Activated naive CD4-positive, alpha-beta T cell treated with anti-CD3 and anti-CD28 coated beads, Interleukin-2, amount 10 ng/mL, durations not matched to agents 7 days and 5 days (primary cell): ENCODE results near the gene DHRS7.

Source experiments
- CTCF ChIA-PET: fragments of 350-600 bp; sonication (Branson Sonifier 250); formaldehyde crosslinking; loops from one replicate; lab custom pipeline; 2021; ENCODE audit warnings: antibody characterized with exemption; lab: Charles Lee
- DNase-seq: peaks from one replicate; pipeline ENCODE4 v3.0.0-alpha.2; 2020
- H3K27ac Mint-ChIP-seq: one replicate; pipeline ENCODE4 v1.8.0; 2021; ENCODE audit warnings: mild to moderate bottlenecking, moderate library complexity, mixed read lengths
- H3K27me3 Mint-ChIP-seq: one replicate; pipeline ENCODE4 v1.8.0; 2021; ENCODE audit warnings: mild to moderate bottlenecking, mixed read lengths
- H3K36me3 Mint-ChIP-seq: one replicate; pipeline ENCODE4 v1.8.0; 2021; ENCODE audit warnings: mixed read lengths
- H3K4me1 Mint-ChIP-seq: one replicate; pipeline ENCODE4 v1.8.0; 2021; ENCODE audit warnings: mixed read lengths
- H3K4me3 Mint-ChIP-seq: one replicate; pipeline ENCODE4 v1.8.0; 2021; ENCODE audit warnings: mild to moderate bottlenecking, moderate library complexity, mixed read lengths
- H3K9me3 Mint-ChIP-seq: one replicate; pipeline ENCODE4 v1.8.0; 2021; ENCODE audit warnings: mixed read lengths

The DHRS7 gene

DNA sequence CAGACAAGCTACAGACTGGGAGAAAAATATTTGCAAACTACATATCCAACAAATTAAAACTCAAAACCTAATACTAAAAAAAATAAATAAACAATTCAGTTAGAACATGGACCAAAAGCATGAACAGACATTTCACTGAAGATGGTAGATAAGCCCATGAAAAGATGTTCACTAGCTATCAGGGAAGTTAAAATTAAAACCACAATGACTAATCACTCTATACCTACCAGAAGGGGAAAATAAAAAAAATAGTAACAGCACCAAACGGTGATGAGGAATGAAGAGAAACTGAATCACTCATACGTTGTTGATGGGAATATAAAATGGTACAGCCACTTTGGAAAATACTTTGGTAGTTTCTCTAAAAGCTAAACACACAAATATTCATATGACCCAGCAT lies 31.1 kb upstream of the DHRS7 start:
- H3K4me3 Mint-ChIP-seq: no peak overlapping the region
- no peaks in the 10 kb centered on the region for H3K27me3 Mint-ChIP-seq
- H3K36me3 Mint-ChIP-seq: no peaks in the 10 kb centered on the region
- DNase-seq: no peak
- H3K9me3 Mint-ChIP-seq: peaks cover 5% of the 10 kb centered on the region
- CTCF ChIA-PET: interaction anchor here (1.0 kb wide), 1 partner anchor 12 kb away, joined by 5 read pairs; no protein-coding TSS in a partner anchor
- no peaks in the 10 kb centered on the region for H3K4me1 Mint-ChIP-seq
- H3K27ac Mint-ChIP-seq: no peak overlapping the region

DNA sequence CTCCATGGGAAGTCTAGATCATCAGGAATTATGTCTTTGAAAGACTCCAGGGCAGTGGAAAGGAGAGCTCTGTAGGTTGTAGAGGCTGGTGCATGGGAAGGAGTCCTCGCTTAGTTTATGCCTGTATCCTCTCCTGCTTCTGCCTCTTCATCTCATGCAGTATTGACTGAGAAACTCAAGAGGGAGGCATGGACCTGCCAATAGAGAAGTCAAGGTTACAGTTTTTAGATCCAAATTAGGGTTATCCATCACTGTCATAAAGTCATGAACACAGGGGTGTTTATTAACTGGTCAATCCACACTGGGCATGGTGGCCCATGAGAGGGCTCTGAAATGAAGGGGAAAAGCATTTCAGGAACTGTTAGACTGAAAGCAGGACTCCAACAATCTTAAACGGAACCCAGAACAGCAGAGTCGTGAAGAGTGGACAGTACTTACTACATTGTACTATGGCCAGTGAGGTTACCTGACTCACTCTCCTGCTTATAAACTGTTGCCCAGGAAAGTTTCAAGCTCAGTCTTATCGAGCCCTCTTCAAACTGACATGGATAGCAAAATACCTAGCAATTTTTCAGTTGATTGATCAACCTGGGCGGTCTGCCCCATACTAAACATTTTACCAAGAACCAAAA lies 30.1 kb upstream of the DHRS7 start:
- CTCF ChIA-PET: interaction anchor here (0.6 kb wide), 1 partner anchor 271 kb away, joined by 3 read pairs; no protein-coding TSS in a partner anchor
- Mint-ChIP-seq H3K27me3 (no peaks in the 10 kb centered on the region), H3K4me1 (no peaks in the 10 kb centered on the region), H3K36me3 (no peaks in the 10 kb centered on the region), H3K9me3 (peaks cover 5% of the 10 kb centered on the region), H3K27ac (no peak overlapping the region), H3K4me3 (no peak overlapping the region)
- DNase-seq: no peak

DNA sequence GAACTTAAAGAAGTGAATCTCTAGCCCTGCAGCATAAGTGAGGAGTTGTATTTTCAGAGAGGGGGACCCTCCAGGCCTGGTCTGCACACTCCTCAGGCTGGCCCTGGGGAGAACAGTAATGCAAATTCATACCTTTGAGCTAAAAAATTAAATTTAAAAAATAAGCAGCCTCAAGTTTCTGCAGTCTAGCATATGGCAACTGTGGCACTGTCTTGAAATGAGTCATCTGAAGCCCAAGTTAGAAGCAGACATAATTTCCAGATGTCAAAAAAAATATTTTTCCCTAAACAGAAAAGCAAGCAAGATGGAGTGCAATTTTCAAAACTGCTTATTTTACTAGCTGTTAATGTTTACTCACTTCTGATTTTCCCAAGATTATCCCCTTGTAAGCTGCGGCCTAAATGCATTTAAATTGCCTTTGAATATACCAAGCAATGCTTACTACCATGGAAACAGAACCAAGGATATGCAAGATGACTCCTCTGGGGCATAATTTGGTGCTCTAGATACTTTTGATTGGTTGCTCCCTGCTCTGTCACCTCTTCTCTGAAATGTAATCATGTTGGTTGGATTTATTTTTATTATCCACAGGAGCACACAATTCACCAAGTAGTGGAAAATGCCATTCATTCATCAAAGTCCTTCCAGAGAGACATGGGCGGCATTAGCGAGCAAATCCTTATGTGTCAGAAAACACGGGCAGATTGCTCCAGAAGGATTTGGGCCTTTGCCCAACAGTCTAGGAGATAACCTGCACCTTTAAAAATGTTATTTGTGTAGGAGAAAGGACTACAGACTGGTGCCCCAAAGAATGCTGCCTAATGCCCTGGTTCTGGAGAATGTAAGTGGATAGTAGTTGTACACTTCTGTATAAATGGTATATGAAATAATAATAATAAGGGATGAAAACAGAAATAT lies 25.0 kb upstream of the DHRS7 start:
- CTCF ChIA-PET: interaction anchor here (1.0 to 1.4 kb wide), 2 partner anchors 142 to 150 kb away, joined by 3 to 5 read pairs; no protein-coding TSS in a partner anchor
- Mint-ChIP-seq H3K9me3 (no peaks in the 10 kb centered on the region), H3K36me3 (no peaks in the 10 kb centered on the region), H3K4me1 (no peaks in the 10 kb centered on the region), H3K4me3 (no peak overlapping the region), H3K27ac (no peak overlapping the region), H3K27me3 (no peaks in the 10 kb centered on the region)
- no peak for DNase-seq

DNA sequence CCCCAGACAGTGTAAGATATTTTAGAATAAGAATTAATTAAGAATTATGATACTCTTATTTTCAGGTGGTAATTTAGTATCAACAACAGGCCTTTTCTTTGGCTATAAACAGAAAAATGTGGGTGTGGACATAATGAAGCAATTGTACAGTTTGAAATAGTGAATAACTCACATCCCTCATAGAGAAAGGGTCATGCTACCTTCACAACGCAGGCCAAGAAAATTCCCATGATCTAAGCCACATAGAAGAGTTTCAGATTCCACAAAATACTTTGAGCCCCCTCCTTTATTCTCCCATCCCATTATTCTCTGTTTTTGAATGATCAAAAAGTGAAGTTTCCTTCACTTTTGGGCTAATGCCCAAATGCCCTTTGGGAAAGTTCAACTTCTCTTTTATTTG lies 23.5 kb upstream of the DHRS7 start:
- no peaks in the 10 kb centered on the region for H3K27me3 Mint-ChIP-seq
- CTCF ChIA-PET: interaction anchor here (1.4 kb wide), 1 partner anchor 124 kb away, joined by 5 read pairs; no protein-coding TSS in a partner anchor
- no peaks in the 10 kb centered on the region for H3K9me3 Mint-ChIP-seq
- peaks cover 8% of the 10 kb centered on the region for H3K4me1 Mint-ChIP-seq
- H3K4me3 Mint-ChIP-seq: no peak overlapping the region
- H3K36me3 Mint-ChIP-seq: no peaks in the 10 kb centered on the region
- no peak for DNase-seq
- no peak overlapping the region for H3K27ac Mint-ChIP-seq

DNA sequence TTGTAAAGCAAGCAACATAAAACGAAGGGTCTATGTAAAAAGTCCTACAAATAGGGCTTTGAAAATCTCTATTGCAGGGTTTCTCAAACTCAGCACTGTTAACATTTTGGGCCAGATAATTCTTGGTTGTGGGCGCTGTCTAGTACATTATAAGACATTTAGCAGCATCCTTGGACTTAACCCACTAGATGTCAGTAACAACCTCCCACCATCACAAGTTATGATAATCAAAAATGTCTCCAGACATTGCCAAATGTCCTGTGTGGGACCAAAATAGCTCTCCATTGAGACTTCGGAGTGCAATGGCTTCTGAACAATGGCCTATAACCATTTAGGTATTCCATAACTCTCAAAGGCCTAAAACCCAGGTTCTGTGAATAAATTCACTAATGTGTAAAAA lies 22.9 kb upstream of the DHRS7 start:
- Mint-ChIP-seq H3K9me3 (no peaks in the 10 kb centered on the region), H3K4me1 (peaks cover 14% of the 10 kb centered on the region), H3K4me3 (no peak overlapping the region), H3K27me3 (no peaks in the 10 kb centered on the region), H3K36me3 (no peaks in the 10 kb centered on the region), H3K27ac (no peak overlapping the region)
- CTCF ChIA-PET: interaction anchor here (1.1 to 8.5 kb wide), 5 partner anchors 63 to 555 kb away, joined by 3 to 124 read pairs (median 4); no protein-coding TSS in a partner anchor
- no peak for DNase-seq

DNA sequence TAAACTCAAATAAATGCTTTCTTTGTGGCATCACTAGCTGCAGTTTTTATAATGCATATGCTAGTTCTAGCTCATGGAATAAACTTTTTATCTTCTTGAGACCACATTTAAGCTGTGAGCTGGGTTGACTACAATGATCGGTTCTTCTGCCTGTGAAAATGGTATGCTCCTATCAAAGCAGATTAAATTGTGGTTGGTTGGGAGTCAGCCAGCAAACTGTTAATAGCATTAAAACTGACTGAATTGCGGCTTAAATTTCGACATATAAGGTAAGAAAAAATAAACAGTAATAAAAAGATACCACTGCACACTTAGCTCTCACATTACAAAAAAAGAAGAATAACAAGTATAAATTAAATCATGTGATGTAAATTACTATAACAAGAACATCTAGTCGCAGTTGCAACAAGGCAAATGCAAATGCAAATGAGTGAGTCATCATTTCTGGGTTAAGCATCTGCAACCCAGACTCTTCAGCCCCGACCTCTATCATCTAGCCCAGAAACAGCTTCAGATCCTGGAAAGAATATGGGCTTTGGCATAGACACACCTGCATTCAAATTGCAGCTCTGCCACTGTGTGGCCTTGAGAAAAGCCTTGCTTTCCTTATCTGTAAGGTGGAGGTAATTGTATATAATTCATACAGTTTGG lies 19.8 kb upstream of the DHRS7 start:
- Mint-ChIP-seq H3K36me3 (no peaks in the 10 kb centered on the region), H3K27ac (no peak overlapping the region), H3K4me3 (no peak overlapping the region), H3K9me3 (no peaks in the 10 kb centered on the region), H3K27me3 (no peaks in the 10 kb centered on the region), H3K4me1 (peaks cover 14% of the 10 kb centered on the region)
- DNase-seq: no peak
- CTCF ChIA-PET: interaction anchor here (0.6 to 8.5 kb wide), 20 partner anchors 11 to 678 kb away, joined by 3 to 124 read pairs (median 5); partner anchors contain the start of genes CCDC175, DHRS7 and PCNX4

DNA sequence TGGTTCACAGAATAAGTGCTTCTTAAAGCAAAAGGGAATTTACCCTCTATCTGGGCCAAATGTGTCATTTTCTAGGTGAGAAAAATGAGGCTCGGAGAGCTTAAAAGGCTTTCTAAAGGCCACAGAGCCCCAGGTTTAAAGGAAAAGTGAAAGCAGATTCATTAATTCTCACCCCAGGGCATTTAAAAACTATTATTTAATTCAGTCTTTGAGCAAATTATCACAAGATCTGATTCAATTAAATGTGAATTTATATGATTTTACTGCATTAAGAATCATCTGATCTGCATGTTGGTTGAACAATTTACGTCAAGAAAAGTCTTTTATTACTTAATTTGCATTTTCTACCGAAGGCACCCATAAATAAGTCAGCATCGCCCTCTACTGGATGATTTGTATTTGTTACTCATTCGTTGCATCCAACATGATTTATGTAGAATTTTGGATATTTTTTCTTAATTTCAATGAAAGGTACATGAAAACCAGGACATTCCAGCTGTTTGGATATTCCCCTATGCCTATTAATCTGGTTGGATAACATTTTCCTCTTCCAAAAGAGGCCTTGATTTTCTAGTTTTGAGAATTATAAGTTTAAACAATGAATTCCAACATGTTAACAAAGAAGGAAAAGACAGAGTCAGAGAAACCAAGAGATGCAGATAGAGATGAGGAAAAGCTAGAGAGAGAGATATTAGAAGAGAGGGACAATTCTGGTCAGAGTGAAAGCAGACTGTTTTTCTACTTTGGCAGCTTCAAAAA lies 19.1 kb upstream of the DHRS7 start:
- Mint-ChIP-seq H3K4me1 (peaks cover 14% of the 10 kb centered on the region), H3K27ac (peak overlapping the region; percentile 70), H3K27me3 (no peaks in the 10 kb centered on the region), H3K9me3 (no peaks in the 10 kb centered on the region), H3K36me3 (no peaks in the 10 kb centered on the region), H3K4me3 (peak overlapping the region; percentile 67)
- peak; percentile 37 for DNase-seq
- CTCF ChIA-PET: interaction anchor here (0.6 to 8.5 kb wide), 29 partner anchors 12 to 677 kb away, joined by 3 to 124 read pairs (median 4); partner anchors contain the start of genes CCDC175, DHRS7 and PCNX4

DNA sequence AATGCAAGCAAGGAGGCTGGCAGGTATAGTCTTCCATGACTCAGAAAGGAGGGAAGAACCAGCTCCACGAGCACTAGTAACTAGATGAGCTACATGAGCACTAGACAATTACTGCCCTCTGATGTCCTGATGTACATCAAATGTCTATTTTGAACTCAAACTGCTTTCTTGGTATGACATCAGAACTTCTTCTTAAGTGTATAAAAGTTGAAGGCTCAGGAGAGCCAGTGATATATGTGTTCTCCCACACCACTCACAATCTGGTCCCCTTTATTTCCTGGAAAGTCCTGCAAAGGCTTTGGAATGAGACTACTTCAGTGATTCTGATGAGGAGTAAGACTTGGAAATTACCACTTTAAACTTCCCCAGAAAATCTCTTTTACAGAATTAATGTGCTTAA lies 18.5 kb upstream of the DHRS7 start:
- DNase-seq: no peak
- H3K9me3 Mint-ChIP-seq: no peaks in the 10 kb centered on the region
- peak overlapping the region; percentile 70 for H3K27ac Mint-ChIP-seq
- H3K36me3 Mint-ChIP-seq: no peaks in the 10 kb centered on the region
- peaks cover 14% of the 10 kb centered on the region for H3K4me1 Mint-ChIP-seq
- peak overlapping the region; percentile 67 for H3K4me3 Mint-ChIP-seq
- no peaks in the 10 kb centered on the region for H3K27me3 Mint-ChIP-seq
- CTCF ChIA-PET: interaction anchor here (0.6 to 8.5 kb wide), 20 partner anchors 13 to 676 kb away, joined by 3 to 124 read pairs (median 5); partner anchors contain the start of genes DHRS7 and PCNX4

DNA sequence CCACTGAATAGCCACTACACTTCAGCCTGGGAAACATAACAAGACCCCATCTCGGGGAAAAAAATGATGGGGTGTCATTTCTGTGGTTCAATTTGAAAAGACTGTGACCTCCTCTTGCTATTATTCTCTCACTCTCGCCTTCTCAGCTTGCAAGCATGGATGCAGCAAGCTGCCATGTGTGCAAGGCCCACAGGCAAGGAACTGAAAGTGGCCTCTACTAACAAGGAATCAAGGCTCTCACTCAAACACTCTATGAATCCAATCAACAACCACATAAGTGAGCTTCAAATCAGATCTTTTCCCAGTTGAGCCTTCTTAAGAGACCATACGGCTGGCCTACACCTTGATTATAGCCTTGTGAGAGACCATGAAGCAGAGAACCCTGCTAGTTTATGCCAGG lies 17.9 kb upstream of the DHRS7 start:
- Mint-ChIP-seq H3K4me3 (no peak overlapping the region), H3K27me3 (no peaks in the 10 kb centered on the region), H3K27ac (no peak overlapping the region), H3K9me3 (no peaks in the 10 kb centered on the region), H3K4me1 (peaks cover 14% of the 10 kb centered on the region), H3K36me3 (no peaks in the 10 kb centered on the region)
- DNase-seq: no peak
- CTCF ChIA-PET: interaction anchor here (0.7 to 8.5 kb wide), 15 partner anchors 13 to 676 kb away, joined by 3 to 124 read pairs (median 8); partner anchors contain the start of genes DHRS7 and PCNX4

DNA sequence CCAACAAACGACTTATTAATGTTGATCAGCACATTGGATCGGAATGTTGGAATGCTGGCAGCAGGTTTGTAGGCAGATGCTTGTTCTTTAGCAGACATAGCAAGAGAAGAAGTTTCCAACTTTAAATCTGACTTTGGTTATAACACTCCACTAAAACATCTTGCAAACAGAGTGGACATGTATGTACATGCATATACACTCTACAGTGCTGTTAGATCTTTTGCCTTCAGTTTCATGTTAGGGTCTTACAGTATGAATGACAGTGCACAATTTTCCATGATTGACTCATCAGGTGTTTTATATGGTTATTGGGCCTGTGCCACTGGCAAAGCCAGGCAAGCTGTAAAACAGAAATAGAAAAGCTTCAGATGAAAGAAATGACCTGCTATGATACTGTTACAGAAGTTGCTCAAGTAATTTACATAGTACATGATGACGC lies 14.3 kb upstream of the DHRS7 start:
- peaks cover 12% of the 10 kb centered on the region for H3K4me1 Mint-ChIP-seq
- no peak overlapping the region for H3K27ac Mint-ChIP-seq
- H3K36me3 Mint-ChIP-seq: no peaks in the 10 kb centered on the region
- no peak overlapping the region for H3K4me3 Mint-ChIP-seq
- H3K27me3 Mint-ChIP-seq: no peaks in the 10 kb centered on the region
- no peak for DNase-seq
- CTCF ChIA-PET: interaction anchor here (1.0 to 8.5 kb wide), 3 partner anchors 14 to 214 kb away, joined by 4 to 124 read pairs (median 4); partner anchors contain the start of gene DHRS7
- no peaks in the 10 kb centered on the region for H3K9me3 Mint-ChIP-seq

DNA sequence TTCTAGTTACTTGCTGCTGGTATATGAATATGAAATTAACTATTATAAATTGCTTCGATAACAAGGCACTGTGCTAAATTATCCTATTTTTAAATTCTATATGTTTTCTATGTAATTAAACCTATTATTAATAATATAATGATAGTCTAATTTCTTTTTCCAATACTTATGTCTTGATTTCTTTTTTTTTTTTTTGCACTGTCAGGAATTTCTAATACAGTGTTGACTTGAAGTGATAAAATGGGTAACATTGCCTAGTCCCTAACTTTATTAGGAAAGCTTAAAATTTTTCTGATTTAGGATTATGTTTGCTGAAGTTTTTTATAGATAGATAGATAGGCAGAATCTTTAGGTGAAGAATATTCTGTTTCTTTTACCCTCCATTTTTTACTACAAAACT lies 13.6 kb upstream of the DHRS7 start:
- Mint-ChIP-seq H3K4me3 (no peak overlapping the region), H3K36me3 (no peaks in the 10 kb centered on the region), H3K27ac (no peak overlapping the region), H3K27me3 (no peaks in the 10 kb centered on the region), H3K4me1 (peaks cover 7% of the 10 kb centered on the region), H3K9me3 (no peaks in the 10 kb centered on the region)
- CTCF ChIA-PET: interaction anchor here (1.0 kb wide), 1 partner anchor 214 kb away, joined by 4 read pairs; no protein-coding TSS in a partner anchor
- no peak for DNase-seq

DNA sequence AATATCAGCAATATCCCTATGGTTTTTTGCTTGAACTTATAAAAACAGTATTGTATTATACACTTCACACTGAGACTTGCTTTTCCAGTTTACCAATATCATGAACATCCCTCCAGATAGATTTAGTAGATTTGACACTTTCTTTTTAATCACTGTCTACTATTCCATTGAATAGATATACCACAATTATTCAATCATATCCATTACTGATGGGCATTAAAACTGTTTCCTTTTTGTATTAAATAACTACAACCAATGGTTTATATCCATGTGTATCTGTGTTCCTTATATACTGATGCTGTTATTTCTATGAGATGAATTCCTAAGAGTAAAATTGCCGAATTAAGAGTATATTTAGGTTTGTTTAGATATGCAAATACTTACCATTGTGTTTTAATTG lies 13.0 kb upstream of the DHRS7 start:
- no peak overlapping the region for H3K27ac Mint-ChIP-seq
- CTCF ChIA-PET: no interaction called here
- H3K27me3 Mint-ChIP-seq: no peaks in the 10 kb centered on the region
- DNase-seq: no peak
- H3K36me3 Mint-ChIP-seq: no peaks in the 10 kb centered on the region
- H3K4me1 Mint-ChIP-seq: peaks cover under 1% of the 10 kb centered on the region
- H3K9me3 Mint-ChIP-seq: no peaks in the 10 kb centered on the region
- H3K4me3 Mint-ChIP-seq: no peak overlapping the region
